AG04450 (cell line): ENCODE data around the gene ARHGEF5. TPM values are rescaled to one million over a fixed set of nuclear protein-coding genes. Genes with fewer than 3 reads are reported as not detected.

ENCODE experiments used
- CTCF ChIA-PET: fragments of 300-600, 350-600 bp; formaldehyde crosslinking; extraction: SDS; loops from one replicate; lab custom pipeline; 2022; ENCODE audit warnings: antibody characterized with exemption, inconsistent platforms; lab: Charles Lee
- POLR2A ChIA-PET: fragments of 350-600 bp; formaldehyde crosslinking; extraction: SDS; loops from one replicate; lab custom pipeline; 2021; ENCODE audit warnings: antibody characterized with exemption, inconsistent platforms; lab: Yijun Ruan, JAX
- DNase-seq: peaks from one replicate; pipeline ENCODE4 v3.0.0-alpha.2; 2011; ENCODE audit warnings: low read depth, low spot score
- H3K27ac ChIP-seq: one replicate; pipeline ENCODE4 v1.5.1; 2012; ENCODE audit warnings: low read depth, low read length, control low read depth
- H3K27me3 ChIP-seq: one replicate; pipeline ENCODE4 v1.6.0; 2012; ENCODE audit warnings: low read length; ENCODE audit not compliant: control insufficient read depth, insufficient read depth
- H3K4me3 ChIP-seq: 2 replicates; pipeline ENCODE4 v1.5.1; 2011; ENCODE audit warnings: mild to moderate bottlenecking, low read depth, low read length, control low read depth
- H3K9me3 ChIP-seq: 2 replicates; pipeline ENCODE4 v1.5.1; 2012; ENCODE audit warnings: low read length; ENCODE audit not compliant: control insufficient read depth, insufficient read depth
- CTCF ChIP-seq: IDR thresholded peaks from 2 replicates; pipeline ENCODE4 v1.5.1; 2011; ENCODE audit warnings: low read depth, low read length, control low read depth, inconsistent platforms
- polyA plus RNA-seq: library from polyadenylated mRNA; depleted of rRNA; stranded (reverse); fragments of >200 nt; gene quantifications from 2 replicates; pipeline ENCODE4 v1.2.3, GENCODE V29; 2011

Gene ARHGEF5
- polyA plus RNA-seq, 1 experiment = 0.47 TPM

GRCh38 chr7:144390481-144390880 is 35.3 kb downstream of the ARHGEF5 start:
- ChIA-PET POLR2A (no interaction called here), CTCF (interaction anchor here (1.8 kb wide), 1 partner anchor 213 kb away, joined by 24 read pairs; no protein-coding TSS in a partner anchor)
- DNase-seq = no peak
- H3K4me3 ChIP-seq = no peak overlapping the region
- no peaks in the 10 kb centered on the region for H3K9me3 ChIP-seq
- no peak for TF ChIP-seq CTCF
- H3K27ac ChIP-seq = no peak overlapping the region
- H3K27me3 ChIP-seq = no peaks in the 10 kb centered on the region

GRCh38 chr7:144391014-144391413 is 35.8 kb downstream of the ARHGEF5 start:
- no peak for DNase-seq
- no peak for TF ChIP-seq CTCF
- no peaks in the 10 kb centered on the region for H3K27me3 ChIP-seq
- H3K4me3 ChIP-seq = no peak overlapping the region
- H3K27ac ChIP-seq = no peak overlapping the region
- H3K9me3 ChIP-seq = no peaks in the 10 kb centered on the region
- CTCF ChIA-PET = interaction anchor here (1.0 to 1.8 kb wide), 5 partner anchors 10 to 359 kb away, joined by 3 to 24 read pairs (median 4); no protein-coding TSS in a partner anchor
- POLR2A ChIA-PET = no interaction called here

GRCh38 chr7:144391823-144392255 is 36.6 kb downstream of the ARHGEF5 start:
- Histone ChIP-seq H3K4me3 (no peak overlapping the region; the same call in 1 of the 2 replicates), H3K27ac (no peak overlapping the region), H3K27me3 (no peaks in the 10 kb centered on the region), H3K9me3 (no peaks in the 10 kb centered on the region)
- POLR2A ChIA-PET = no interaction called here
- TF ChIP-seq CTCF = peak; percentile 74
- CTCF ChIA-PET = interaction anchor here (0.7 to 1.8 kb wide), 9 partner anchors 11 to 998 kb away, joined by 3 to 24 read pairs (median 4); no protein-coding TSS in a partner anchor
- DNase-seq = peak; percentile 6

GRCh38 chr7:144397086-144397485 is 41.9 kb downstream of the ARHGEF5 start:
- POLR2A ChIA-PET = no interaction called here
- no peak for TF ChIP-seq CTCF

GRCh38 chr7:144398291-144398690 is 43.1 kb downstream of the ARHGEF5 start:
- POLR2A ChIA-PET = no interaction called here
- Histone ChIP-seq H3K4me3 (no peak overlapping the region), H3K27me3 (no peaks in the 10 kb centered on the region), H3K27ac (no peak overlapping the region), H3K9me3 (peaks cover 21% of the 10 kb centered on the region)
- DNase-seq = no peak
- TF ChIP-seq CTCF = no peak
- CTCF ChIA-PET = no interaction called here

More at GRCh38 chr7:144397086-144397485, 41.9 kb downstream of the ARHGEF5 start:
- Histone ChIP-seq H3K9me3 (peaks cover 16% of the 10 kb centered on the region), H3K27me3 (no peaks in the 10 kb centered on the region), H3K27ac (no peak overlapping the region), H3K4me3 (no peak overlapping the region)
- no peak for DNase-seq
- CTCF ChIA-PET = no interaction called here
